ENCODE measurements around the gene CHRND. TPM values are rescaled to one million over a fixed set of nuclear protein-coding genes. Genes with fewer than 3 reads are reported as not detected.

CHRND gene
- total and polyA plus RNA-seq, 2 of the 8 experiments (the other 6 are each of a cell fraction or from before 2014, with no cell fraction given), result 0.24 TPM; not detected in 1

- CTCF ChIA-PET (ENCODE audit: partially characterized antibody), result no interaction called here
Measured at GRCh38 chr2:232543491-232543890, 17.5 kb downstream of the CHRND start.

More at GRCh38 chr2:232543491-232543890, 17.5 kb downstream of the CHRND start:
- Histone ChIP-seq H3K4ac (replicated peaks; ENCODE audit: insufficient read length, low read depth, low read length) (no peak overlapping the region), H4K5ac (ENCODE audit: insufficient read length, low read depth, low read length) (no peak overlapping the region), H3K4me3 (ENCODE audit: extremely low read depth in 1 of 4, insufficient read depth in 2 of 4, low read depth in 3 of 4, low read length in 4 of 4) (no peak overlapping the region), H2BK20ac (ENCODE audit: low read length) (no peak overlapping the region), H2BK120ac (replicated peaks; ENCODE audit: low read depth, low read length) (no peak overlapping the region), H3K36me3 (ENCODE audit: control insufficient read depth in 2 of 4, insufficient read depth in 4 of 4, low read length in 3 of 4) (peaks cover 0 to 9% (median under 1%) of the 10 kb centered on the region in 4 experiments; a peak in 2 of 8 replicates), H3K23me2 (ENCODE audit: low read depth, low read length) (no peaks in the 10 kb centered on the region), H3K9me3 (ENCODE audit: insufficient read depth in 2 of 2, low read depth in 1 of 2, low read length in 1 of 2) (no peaks in the 10 kb centered on the region), H4K20me1 (replicated peaks in 1 of 2; ENCODE audit: control insufficient read depth in 1 of 2, insufficient read depth in 2 of 2, low read length in 2 of 2) (peaks cover 4 to 9% of the 10 kb centered on the region in 2 experiments), H3K56ac (replicated peaks; ENCODE audit: insufficient read length, low read depth, low read length) (no peak overlapping the region), H3K9ac (replicated peaks in 1 of 4; ENCODE audit: extremely low read depth in 1 of 4, low read depth in 3 of 4, low read length in 3 of 4) (no peak overlapping the region), H4K8ac (ENCODE audit: extremely low read depth, insufficient read depth, low read length) (no peak overlapping the region), H2BK5ac (ENCODE audit: low read depth, low read length) (no peak overlapping the region), H2BK15ac (ENCODE audit: low read length) (no peak overlapping the region), H3K4me1 (replicated peaks in 1 of 4; ENCODE audit: control insufficient read depth in 3 of 4, insufficient read depth in 4 of 4, low read length in 3 of 4) (peaks cover 0 to 14% (median 8%) of the 10 kb centered on the region in 4 experiments; a peak in 6 of 7 replicates), H2AK5ac (ENCODE audit: low read depth, low read length) (no peak overlapping the region), H4K91ac (replicated peaks; ENCODE audit: insufficient read length, low read length) (no peak overlapping the region), H3K23ac (ENCODE audit: insufficient read length) (no peak overlapping the region), H3K27me3 (replicated peaks in 1 of 4; ENCODE audit: control insufficient read depth in 3 of 4, extremely low read depth in 1 of 4, insufficient read depth in 3 of 4, low read length in 3 of 4) (no peaks in the 10 kb centered on the region), H3K27ac (ENCODE audit: low read depth, low read length) (no peak overlapping the region), H2BK12ac (ENCODE audit: low read depth, low read length) (no peak overlapping the region), H2AFZ (ENCODE audit: low read length) (no peak overlapping the region), H3K18ac (ENCODE audit: extremely low read depth, low read length) (no peak overlapping the region), H3K14ac (ENCODE audit: insufficient read length) (no peak overlapping the region), H3K4me2 (ENCODE audit: insufficient read depth in 1 of 2, low read depth in 2 of 2, low read length in 2 of 2) (no peak overlapping the region), H3K79me1 (ENCODE audit: low read depth, low read length) (peaks cover 5% of the 10 kb centered on the region; the same call in 1 of the 2 replicates), H3K79me2 (ENCODE audit: control insufficient read depth in 1 of 2, insufficient read depth in 2 of 2, low read length in 2 of 2) (peaks cover 0 to 15% of the 10 kb centered on the region in 2 experiments; a peak in 2 of 4 replicates)
- POLR2A ChIA-PET (ENCODE audit: partially characterized antibody), result no interaction called here
- WGBS, 2 experiments (ENCODE audit: extremely low coverage in 1 of 2, insufficient coverage in 1 of 2, insufficient read length in 1 of 2, insufficient replicate concordance in 2 of 2, low coverage in 1 of 2, low lambda C conversion rate in 2 of 2, missing lambda C conversion rate in 1 of 2), result 86% methylated on average over 14 of the region's 14 CpGs; no CpG with 5 or more reads in 1 of the 2 experiments
- DNase-seq (ENCODE audit: low read depth in 1 of 2, low spot score in 2 of 2), result no peak
- no peak for FAIRE-seq
- no peak for TF ChIP-seq EGR1 (IDR thresholded peaks at IDR 0.05; ENCODE audit: borderline replicate concordance, low read depth, low read length)
- no peak for TF ChIP-seq NANOG (IDR thresholded peaks at IDR 0.05; ENCODE audit: insufficient read depth, low read depth, low read length, poor library complexity, severe bottlenecking)
- no peak for TF ChIP-seq SIRT6 (IDR thresholded peaks at IDR 0.05; ENCODE audit: low read length)
- TF ChIP-seq TBP (IDR thresholded peaks at IDR 0.05; ENCODE audit: low read depth, low read length), result no peak
- TF ChIP-seq RXRA (IDR thresholded peaks at IDR 0.05; ENCODE audit: insufficient read depth, low read depth, low read length), result no peak
- TF ChIP-seq SP2 (IDR thresholded peaks at IDR 0.05; ENCODE audit: low read length), result no peak
